DMS53 treated with DMSO at 0.1 percent for 48 hours (cell line): Measurements from ENCODE around the gene CALCB.

Experiments
- DNase-seq: peaks from one replicate; lab custom pipeline; 2025; ENCODE audit not compliant: unreplicated experiment; lab: John Stamatoyannopoulos, UW

Gene CALCB

GRCh38 chr11:15074206-15075161, 1.1 kb downstream of the CALCB start:
- peak; percentile 95 for DNase-seq

- no peak for DNase-seq
Measured at GRCh38 chr11:15075162-15075526, 1.8 kb downstream of the CALCB start.

GRCh38 chr11:15091175-15091574, 17.8 kb downstream of the CALCB start:
- no peak for DNase-seq

- DNase-seq, result no peak
Measured at GRCh38 chr11:15091625-15092024, 18.2 kb downstream of the CALCB start.

- no peak for DNase-seq
Measured at GRCh38 chr11:15093432-15093831, 20.0 kb downstream of the CALCB start.

GRCh38 chr11:15095736-15096228, 22.4 kb downstream of the CALCB start:
- DNase-seq, result no peak

- no peak for DNase-seq
Measured at GRCh38 chr11:15097411-15097810, 24.0 kb downstream of the CALCB start.

GRCh38 chr11:15099267-15099666, 25.9 kb downstream of the CALCB start:
- no peak for DNase-seq

GRCh38 chr11:15101072-15101709, 27.8 kb downstream of the CALCB start:
- DNase-seq, result peak; percentile 73

GRCh38 chr11:15104166-15104565, 30.8 kb downstream of the CALCB start:
- DNase-seq, result no peak

GRCh38 chr11:15106201-15106965, 33.0 kb downstream of the CALCB start:
- no peak for DNase-seq

GRCh38 chr11:15107730-15108515, 34.5 kb downstream of the CALCB start:
- DNase-seq, result no peak

GRCh38 chr11:15108592-15109130, 35.3 kb downstream of the CALCB start:
- no peak for DNase-seq

- no peak for DNase-seq
Measured at GRCh38 chr11:15109602-15110001, 36.2 kb downstream of the CALCB start.

GRCh38 chr11:15111215-15111614, 37.8 kb downstream of the CALCB start:
- no peak for DNase-seq

- DNase-seq, result no peak
Measured at GRCh38 chr11:15112131-15112541, 38.7 kb downstream of the CALCB start.

GRCh38 chr11:15113381-15113780, 40.0 kb downstream of the CALCB start:
- DNase-seq, result no peak

GRCh38 chr11:15114501-15115475, 41.4 kb downstream of the CALCB start, which contains the start of gene INSC:
Gene INSC, plus strand, starts transcription at chr11:15114923. Its CDS starts 34,252 bp downstream, at chr11:15149175.
- no peak for DNase-seq

GRCh38 chr11:15115686-15116085, 42.3 kb downstream of the CALCB start:
- DNase-seq, result no peak
